Measurements from ENCODE around the gene CSRNP3. TPM values are rescaled to one million over a fixed set of nuclear protein-coding genes. Genes with fewer than 3 reads are reported as not detected.

CSRNP3 gene
- total and polyA plus RNA-seq, 10 of the 15 experiments (the other 5 are each of a cell fraction or from before 2014, with no cell fraction given), result 0.03 to 5.2 (median 0.11) TPM; not detected in 1

- TF ChIP-seq ESRRA (IDR thresholded peaks at IDR 0.05; ENCODE audit: low read length) (no peak), CHD2 (IDR thresholded peaks at IDR 0.05; ENCODE audit: borderline replicate concordance, low read depth, low read length) (no peak; the same call in 1 of the 2 replicates), EGR1 (IDR thresholded peaks at IDR 0.05; ENCODE audit: borderline replicate concordance in 1 of 2, low read depth in 2 of 2, low read length in 2 of 2) (no peak), RFX5 (IDR thresholded peaks at IDR 0.05; ENCODE audit: low read depth, low read length) (0 out of 2 replicates have a peak, but pooled peaks have one; percentile 61), YY1 (IDR thresholded peaks at IDR 0.05; ENCODE audit: low read depth, low read length) (no peak), ZBTB40 (IDR thresholded peaks at IDR 0.05; ENCODE audit: borderline replicate concordance) (peak; percentile 53; the same call in 1 of the 2 replicates), MEF2A (IDR thresholded peaks at IDR 0.05; ENCODE audit: insufficient read depth, low read depth, low read length) (no peak), RUNX3 (IDR thresholded peaks at IDR 0.05; ENCODE audit: low read length) (peak; percentile 9; the same call in 1 of the 2 replicates), MLLT1 (IDR thresholded peaks at IDR 0.05) (peak; percentile 56; the same call in 1 of the 2 replicates), PBX3 (IDR thresholded peaks at IDR 0.05; ENCODE audit: insufficient replicate concordance, low read depth, low read length) (no peak), CUX1 (IDR thresholded peaks at IDR 0.05; ENCODE audit: insufficient replicate concordance, low read depth, low read length) (no peak), BRCA1 (IDR thresholded peaks at IDR 0.05; ENCODE audit: low read depth, low read length) (no peak), ZNF274 (IDR thresholded peaks at IDR 0.05; ENCODE audit: insufficient read depth, insufficient read length) (no peak), ATF7 (IDR thresholded peaks at IDR 0.05; ENCODE audit: low read depth) (peak; percentile 57; the same call in 1 of the 2 replicates), BCL11A (IDR thresholded peaks at IDR 0.05; ENCODE audit: low read depth, low read length) (no peak), ZBTB33 (IDR thresholded peaks at IDR 0.05) (no peak)
Observed at GRCh38 chr2:165544897-165545296, 75.4 kb downstream of the CSRNP3 start (continued).

Measured in GM12878 (cell line).